H9 (cell line): Measurements from ENCODE around the gene MYLK. TPM values are rescaled to one million over a fixed set of nuclear protein-coding genes. Genes with fewer than 3 reads are reported as not detected.
A peak's percentile ranks its signal among the peaks of the same experiment; 100 is the strongest.
"Not testable (repeated sequence)": the region's sequence is repeated elsewhere in the genome, so short reads cannot be mapped to it uniquely, and the experiment has no call there.

ENCODE experiments used
- DNase-seq: peaks from one replicate; pipeline ENCODE4 v3.0.0-alpha.2; 2017
- H2AFZ ChIP-seq: one replicate; pipeline ENCODE4 v1.6.1; 2013; ENCODE audit warnings: mild to moderate bottlenecking, low read length, control low read depth, moderate library complexity
- H2AK5ac ChIP-seq: 2 replicates; pipeline ENCODE4 v1.6.1; 2013; ENCODE audit warnings: low read length, control low read depth, mixed read lengths; ENCODE audit not compliant: insufficient read length
- H2BK120ac ChIP-seq: one replicate; pipeline ENCODE4 v1.6.1; 2013; ENCODE audit warnings: low read depth, mild to moderate bottlenecking, low read length, control low read depth, inconsistent platforms; ENCODE audit not compliant: poor library complexity, severe bottlenecking
- H2BK12ac ChIP-seq: 2 replicates; pipeline ENCODE4 v1.6.1; 2013; ENCODE audit warnings: low read length, control low read depth, mixed read lengths, low read depth; ENCODE audit not compliant: insufficient read length
- H2BK15ac ChIP-seq: 2 replicates; pipeline ENCODE4 v1.6.1; 2013; ENCODE audit warnings: low read depth, low read length, control low read depth
- H2BK20ac ChIP-seq: one replicate; pipeline ENCODE4 v1.6.1; 2013; ENCODE audit warnings: low read depth, mild to moderate bottlenecking, low read length, control low read depth, inconsistent platforms; ENCODE audit not compliant: poor library complexity, severe bottlenecking
- H2BK5ac ChIP-seq: 2 replicates; pipeline ENCODE4 v1.6.1; 2013; ENCODE audit warnings: low read length, control low read depth, mixed read lengths; ENCODE audit not compliant: insufficient read length
- H3K14ac ChIP-seq: 2 replicates; pipeline ENCODE4 v1.6.1; 2013; ENCODE audit warnings: low read length, control low read depth; ENCODE audit not compliant: insufficient read depth
- H3K18ac ChIP-seq: 2 replicates; pipeline ENCODE4 v1.6.1; 2013; ENCODE audit warnings: low read depth, mild to moderate bottlenecking, mixed read lengths, low read length, control low read depth; ENCODE audit not compliant: insufficient read length
- H3K23ac ChIP-seq: 2 replicates; pipeline ENCODE4 v1.6.1; 2013; ENCODE audit warnings: low read length, control low read depth, mixed read lengths, low read depth; ENCODE audit not compliant: insufficient read length
- H3K23me2 ChIP-seq: 2 replicates; pipeline ENCODE4 v1.6.1; 2013; ENCODE audit warnings: low read depth, mild to moderate bottlenecking, mixed read lengths, low read length, control low read depth; ENCODE audit not compliant: insufficient read length, poor library complexity, severe bottlenecking
- H3K27ac ChIP-seq: 2 replicates; pipeline ENCODE4 v1.5.1; 2013; ENCODE audit warnings: low read length, control low read depth, mixed read lengths, low read depth; ENCODE audit not compliant: insufficient read length
- H3K27me3 ChIP-seq: 2 replicates; pipeline ENCODE4 v1.6.1; 2013; ENCODE audit warnings: low read length, control low read depth, inconsistent platforms; ENCODE audit not compliant: insufficient read depth
- H3K4ac ChIP-seq: 2 replicates; pipeline ENCODE4 v1.6.1; 2013; ENCODE audit warnings: low read depth, mild to moderate bottlenecking, control low read depth, inconsistent platforms, low read length, moderate library complexity
- H3K4me1 ChIP-seq: 2 replicates; pipeline ENCODE4 v1.6.1; 2013; ENCODE audit warnings: low read length, control low read depth, inconsistent platforms; ENCODE audit not compliant: insufficient read depth
- H3K4me2 ChIP-seq: 2 replicates; pipeline ENCODE4 v1.6.1; 2013; ENCODE audit warnings: low read length, control low read depth, mixed read lengths; ENCODE audit not compliant: insufficient read length, insufficient read depth
- H3K56ac ChIP-seq: 2 replicates; pipeline ENCODE4 v1.6.1; 2013; ENCODE audit warnings: low read depth, mild to moderate bottlenecking, mixed read lengths, low read length, control low read depth; ENCODE audit not compliant: insufficient read length
- H3K79me1 ChIP-seq: 2 replicates; pipeline ENCODE4 v1.6.1; 2013; ENCODE audit warnings: low read depth, mild to moderate bottlenecking, moderate library complexity, low read length, control low read depth, inconsistent platforms; ENCODE audit not compliant: insufficient read depth, poor library complexity, severe bottlenecking
- H3K79me2 ChIP-seq: 2 replicates; pipeline ENCODE4 v1.6.1; 2013; ENCODE audit warnings: low read length, control low read depth, inconsistent platforms; ENCODE audit not compliant: insufficient read depth
- H3K9ac ChIP-seq: 2 replicates; pipeline ENCODE4 v1.6.1; 2013; ENCODE audit warnings: low read length, control low read depth, mixed read lengths; ENCODE audit not compliant: insufficient read length; ENCODE audit errors: extremely low read depth
- H3K9me3 ChIP-seq: one replicate; pipeline ENCODE4 v1.6.1; 2013; ENCODE audit warnings: low read depth, low read length, inconsistent platforms; ENCODE audit not compliant: control insufficient read depth
- H3T11ph ChIP-seq: one replicate; pipeline ENCODE4 v1.6.1; 2013; ENCODE audit warnings: mild to moderate bottlenecking, low read length, control low read depth, inconsistent platforms
- H4K20me1 ChIP-seq: one replicate; pipeline ENCODE4 v1.6.1; 2013; ENCODE audit not compliant: control insufficient read depth, insufficient read length, insufficient read depth
- H4K5ac ChIP-seq: 2 replicates; pipeline ENCODE4 v1.6.1; 2013; ENCODE audit warnings: low read depth, mild to moderate bottlenecking, mixed read lengths, low read length, control low read depth; ENCODE audit not compliant: insufficient read length
- H4K8ac ChIP-seq: replicated peaks from 2 replicates; pipeline ENCODE4 v1.6.1; 2013; ENCODE audit warnings: low read length, control low read depth, mixed read lengths, low read depth; ENCODE audit not compliant: insufficient read length
- H4K91ac ChIP-seq: 2 replicates; pipeline ENCODE4 v1.6.1; 2013; ENCODE audit warnings: low read depth, mild to moderate bottlenecking, moderate library complexity, mixed read lengths, low read length, control low read depth; ENCODE audit not compliant: insufficient read length
- H3K27ac Mint-ChIP-seq, 3 experiments: 2 replicates in 2 of 3; 3 replicates in 1 of 3; pipeline ENCODE4 v1.8.0; 2020 to 2021; ENCODE audit warnings: mixed read lengths in 3 of 3, mild to moderate bottlenecking in 1 of 3, moderate library complexity in 1 of 3
- H3K27me3 Mint-ChIP-seq: 2 replicates; pipeline ENCODE4 v1.8.0; 2021; ENCODE audit warnings: low read depth, mild to moderate bottlenecking, moderate library complexity, mixed read lengths
- H3K36me3 Mint-ChIP-seq, 3 experiments: 2 replicates in 2 of 3; 3 replicates in 1 of 3; pipeline ENCODE4 v1.8.0; 2020 to 2021; ENCODE audit warnings: low read depth in 3 of 3, mixed read lengths in 3 of 3; ENCODE audit not compliant: insufficient read depth in 1 of 3
- H3K4me1 Mint-ChIP-seq, 2 experiments: 2 replicates each; pipeline ENCODE4 v1.8.0; 2020; ENCODE audit warnings: mixed read lengths in 2 of 2
- H3K4me3 Mint-ChIP-seq, 2 experiments: 2 replicates in 1 of 2; 3 replicates in 1 of 2; pipeline ENCODE4 v1.8.0; 2020 to 2021; ENCODE audit warnings: mild to moderate bottlenecking in 2 of 2, mixed read lengths in 2 of 2, moderate library complexity in 1 of 2
- H3K9me3 Mint-ChIP-seq, 2 experiments: 2 replicates in 1 of 2; 3 replicates in 1 of 2; pipeline ENCODE4 v1.8.0; 2020; ENCODE audit warnings: mild to moderate bottlenecking in 2 of 2, mixed read lengths in 2 of 2, moderate library complexity in 1 of 2
- WGBS: extraction: QIAGEN DNeasy Blood & Tissue Kit; methylation state at CpG from one replicate; pipeline ENCODE4 v1.1.7; 2013; ENCODE audit warnings: missing lambda C conversion rate, low lambda C conversion rate, mixed read lengths; ENCODE audit not compliant: insufficient read length; ENCODE audit errors: extremely low coverage; 5-methylcytosine and 5-hydroxymethylcytosine counted together
- total RNA-seq: library from RNA; stranded (reverse); gene quantifications from 2 replicates; pipeline ENCODE4 v1.2.1, GENCODE V29; 2021
- TF ChIP-seq, protein P1 (sequence below): fragments of 200-600 bp; sonication (generic); conservative IDR thresholded peaks from 3 replicates; pipeline ENCODE4 v1.8.0; 2021; ENCODE audit warnings: antibody characterized with exemption, mild to moderate bottlenecking

The MYLK gene
- total RNA-seq, 1 experiment from 2014 or later: 10.1 TPM

DNA sequence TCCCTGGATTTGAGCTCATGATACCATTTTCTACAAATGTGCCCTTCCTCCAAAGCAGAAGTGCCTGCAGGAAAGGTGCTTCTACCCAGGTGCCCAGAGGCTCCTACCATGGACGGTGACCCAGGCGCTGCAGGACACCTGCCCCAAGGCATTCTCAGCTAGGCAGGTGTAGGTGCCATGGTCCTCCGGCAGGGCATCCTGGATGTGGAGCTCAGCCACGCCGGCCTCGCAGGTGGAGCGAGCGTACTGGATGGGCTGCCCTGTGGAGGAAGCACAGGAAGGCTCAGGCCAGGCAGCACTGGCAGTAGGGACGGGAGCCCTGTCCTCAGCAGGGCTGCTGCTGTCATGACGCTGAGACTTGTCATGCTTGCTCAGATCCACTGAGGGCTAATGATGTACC, 162.1 kb downstream of the MYLK start:
- Mint-ChIP-seq H3K9me3 (no peaks in the 10 kb centered on the region), H3K4me3 (no peak overlapping the region), H3K27ac (peak overlapping the region in 1 of 3 experiments; percentile 84; a peak in 1 of 7 replicates), H3K4me1 (peaks cover 6 to 12% of the 10 kb centered on the region in 2 experiments), H3K36me3 (no peaks in the 10 kb centered on the region), H3K27me3 (no peaks in the 10 kb centered on the region)
- no CpG with 5 or more reads among the region's 10 CpGs for WGBS
- no peaks in the 10 kb centered on the region for H4K20me1 ChIP-seq
- no peak overlapping the region for H2BK20ac ChIP-seq
- H3K79me1 ChIP-seq: no peaks in the 10 kb centered on the region
- TF ChIP-seq, protein P1, sequence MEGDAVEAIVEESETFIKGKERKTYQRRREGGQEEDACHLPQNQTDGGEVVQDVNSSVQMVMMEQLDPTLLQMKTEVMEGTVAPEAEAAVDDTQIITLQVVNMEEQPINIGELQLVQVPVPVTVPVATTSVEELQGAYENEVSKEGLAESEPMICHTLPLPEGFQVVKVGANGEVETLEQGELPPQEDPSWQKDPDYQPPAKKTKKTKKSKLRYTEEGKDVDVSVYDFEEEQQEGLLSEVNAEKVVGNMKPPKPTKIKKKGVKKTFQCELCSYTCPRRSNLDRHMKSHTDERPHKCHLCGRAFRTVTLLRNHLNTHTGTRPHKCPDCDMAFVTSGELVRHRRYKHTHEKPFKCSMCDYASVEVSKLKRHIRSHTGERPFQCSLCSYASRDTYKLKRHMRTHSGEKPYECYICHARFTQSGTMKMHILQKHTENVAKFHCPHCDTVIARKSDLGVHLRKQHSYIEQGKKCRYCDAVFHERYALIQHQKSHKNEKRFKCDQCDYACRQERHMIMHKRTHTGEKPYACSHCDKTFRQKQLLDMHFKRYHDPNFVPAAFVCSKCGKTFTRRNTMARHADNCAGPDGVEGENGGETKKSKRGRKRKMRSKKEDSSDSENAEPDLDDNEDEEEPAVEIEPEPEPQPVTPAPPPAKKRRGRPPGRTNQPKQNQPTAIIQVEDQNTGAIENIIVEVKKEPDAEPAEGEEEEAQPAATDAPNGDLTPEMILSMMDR: no peak
- H4K5ac ChIP-seq: no peak overlapping the region
- no peak overlapping the region for H2AK5ac ChIP-seq
- no peaks in the 10 kb centered on the region for H3K23me2 ChIP-seq
- H3K23ac ChIP-seq: no peak overlapping the region
- H3K27ac ChIP-seq: no peak overlapping the region
- H2AFZ ChIP-seq: no peak overlapping the region
- no peak overlapping the region for H3K4ac ChIP-seq
- H2BK5ac ChIP-seq: no peak overlapping the region
- H3K18ac ChIP-seq: no peak overlapping the region
- no peak overlapping the region for H4K91ac ChIP-seq
- H4K8ac ChIP-seq: no peak overlapping the region
- no peak overlapping the region for H2BK120ac ChIP-seq
- no peak overlapping the region for H3K56ac ChIP-seq
- no peak overlapping the region for H3K9ac ChIP-seq
- H3K4me1 ChIP-seq: no peaks in the 10 kb centered on the region
- no peaks in the 10 kb centered on the region for H3K27me3 ChIP-seq
- H3K9me3 ChIP-seq: no peaks in the 10 kb centered on the region
- no peaks in the 10 kb centered on the region for H3K79me2 ChIP-seq
- H3K14ac ChIP-seq: no peak overlapping the region
- no peak overlapping the region for H2BK12ac ChIP-seq
- H3T11ph ChIP-seq: no peak overlapping the region
- no peak overlapping the region for H2BK15ac ChIP-seq
- DNase-seq: no peak
- H3K4me2 ChIP-seq: no peak overlapping the region

DNA sequence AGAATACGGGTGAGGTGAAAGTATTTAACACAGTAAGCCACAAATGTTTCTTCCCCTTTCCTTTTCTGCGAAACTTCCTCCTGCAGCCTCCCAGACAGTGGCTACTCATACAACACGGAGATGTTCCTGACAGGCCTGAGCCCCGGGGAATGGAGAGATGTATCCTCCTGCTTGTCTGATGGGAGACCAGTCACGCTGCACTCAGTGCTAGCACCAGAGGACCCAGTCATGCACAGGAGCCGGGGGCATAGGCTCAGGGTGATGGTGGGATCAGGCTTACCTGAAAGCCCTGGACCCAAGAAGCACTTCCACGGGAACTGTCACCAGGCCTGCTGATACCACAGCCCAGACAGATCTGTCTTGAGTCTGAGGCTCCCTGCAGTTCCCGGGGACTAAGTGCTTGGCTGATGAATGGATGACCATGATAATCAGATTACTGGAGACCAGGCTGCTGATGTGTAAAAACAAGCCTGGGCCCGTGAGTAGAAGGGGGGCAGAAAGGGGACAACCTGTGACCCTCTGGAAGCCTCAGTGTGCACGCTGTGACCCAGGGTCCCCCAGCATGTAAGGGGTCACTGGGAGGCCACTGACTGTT, 162.9 kb downstream of the MYLK start:
- not testable (repeated sequence) for H3K27me3 Mint-ChIP-seq, H3K18ac ChIP-seq, H3K79me1 ChIP-seq, H2BK120ac ChIP-seq, H3T11ph ChIP-seq, H3K9ac ChIP-seq, H3K4me2 ChIP-seq, H4K5ac ChIP-seq, H4K8ac ChIP-seq, H2BK5ac ChIP-seq, DNase-seq, H3K9me3 ChIP-seq, H3K9me3 Mint-ChIP-seq, H3K4me1 ChIP-seq, H2BK12ac ChIP-seq, H3K4ac ChIP-seq, H2AK5ac ChIP-seq, H3K23me2 ChIP-seq, H4K91ac ChIP-seq, H3K14ac ChIP-seq, H4K20me1 ChIP-seq, H3K4me3 Mint-ChIP-seq, H3K23ac ChIP-seq, H3K27ac Mint-ChIP-seq, H2AFZ ChIP-seq, H3K27me3 ChIP-seq, H3K56ac ChIP-seq, H3K36me3 Mint-ChIP-seq, H2BK20ac ChIP-seq, H3K27ac ChIP-seq, H2BK15ac ChIP-seq, H3K79me2 ChIP-seq
- no CpG with 5 or more reads among the region's 10 CpGs for WGBS
- H3K4me1 Mint-ChIP-seq: peaks cover 6 to 12% of the 10 kb centered on the region in 2 experiments
